HS-5 (cell line): Measurements from ENCODE around the gene ASTN2.

Source experiments
- DNase-seq: peaks from one replicate; pipeline ENCODE4 v3.0.0-alpha.2; 2012; ENCODE audit warnings: low read depth

ASTN2 gene

GRCh38 chr9:116800885-116801284 is 614.0 kb downstream of the ASTN2 start:
- DNase-seq = no peak

GRCh38 chr9:116800074-116800473 is 614.8 kb downstream of the ASTN2 start:
- no peak for DNase-seq

GRCh38 chr9:116798521-116798920 is 616.3 kb downstream of the ASTN2 start:
- DNase-seq = no peak

GRCh38 chr9:116797276-116797675 is 617.6 kb downstream of the ASTN2 start:
- DNase-seq = no peak

DNA sequence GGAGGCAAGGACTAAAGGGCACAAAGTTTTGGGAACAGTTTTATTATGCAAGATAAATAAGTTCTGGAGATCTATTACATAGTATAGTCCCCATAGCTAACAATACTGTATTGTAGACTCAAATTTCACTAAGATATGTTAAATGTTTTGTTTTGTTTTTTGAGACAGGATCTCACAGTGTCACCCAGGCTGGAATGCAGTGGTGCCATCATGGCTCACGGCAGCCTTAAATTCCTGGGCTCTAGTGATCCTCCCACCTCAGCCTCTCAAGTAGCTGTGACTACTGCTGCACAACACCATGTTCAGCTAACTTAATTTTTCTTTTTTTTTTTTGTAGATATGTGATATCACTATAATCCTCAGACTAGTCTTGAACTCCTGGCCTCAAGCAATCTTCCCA is 618.2 kb downstream of the ASTN2 start:
- DNase-seq = no peak

GRCh38 chr9:116795821-116796220 is 619.0 kb downstream of the ASTN2 start:
- no peak for DNase-seq

DNA sequence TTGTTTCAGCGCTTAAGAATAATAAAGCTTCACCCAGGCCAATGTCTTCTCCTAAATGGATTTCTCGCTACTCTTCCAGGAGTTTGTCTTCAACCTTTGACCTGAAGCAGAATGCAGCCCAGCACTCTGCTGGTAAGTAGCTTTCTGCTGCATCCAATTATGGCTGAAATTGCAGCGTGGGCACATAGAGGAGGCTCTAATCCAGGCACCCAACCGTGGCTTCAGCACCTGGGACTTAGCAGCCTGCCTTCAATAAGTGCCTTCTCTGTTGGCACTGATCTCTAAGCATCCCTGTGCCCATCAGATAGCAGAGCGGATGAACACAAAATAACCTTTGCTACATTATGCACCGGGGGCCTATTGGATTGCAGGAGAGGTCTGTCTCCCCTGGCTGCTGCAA is 622.6 kb downstream of the ASTN2 start:
- DNase-seq = no peak

DNA sequence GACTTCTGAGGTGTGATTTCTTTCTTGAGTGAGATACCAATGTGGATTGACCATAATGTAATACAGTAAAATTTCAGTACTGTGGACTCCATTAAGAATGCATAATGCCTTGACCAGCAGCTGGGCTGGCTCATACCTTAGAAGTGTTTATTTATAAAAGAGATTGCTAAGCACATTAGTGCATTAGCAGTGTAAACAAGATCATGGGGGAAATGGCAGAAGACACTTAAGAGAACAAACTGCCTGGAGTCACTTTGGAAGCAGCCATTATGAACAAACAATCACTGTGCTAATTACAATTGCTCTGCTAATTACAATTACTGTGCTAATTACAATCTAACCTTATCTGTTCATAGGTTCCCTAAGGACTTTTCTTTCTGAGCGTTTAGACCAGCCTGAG is 623.5 kb downstream of the ASTN2 start:
- DNase-seq = no peak

- no peak for DNase-seq
Measured at GRCh38 chr9:116789081-116789480, 625.8 kb downstream of the ASTN2 start.

DNA sequence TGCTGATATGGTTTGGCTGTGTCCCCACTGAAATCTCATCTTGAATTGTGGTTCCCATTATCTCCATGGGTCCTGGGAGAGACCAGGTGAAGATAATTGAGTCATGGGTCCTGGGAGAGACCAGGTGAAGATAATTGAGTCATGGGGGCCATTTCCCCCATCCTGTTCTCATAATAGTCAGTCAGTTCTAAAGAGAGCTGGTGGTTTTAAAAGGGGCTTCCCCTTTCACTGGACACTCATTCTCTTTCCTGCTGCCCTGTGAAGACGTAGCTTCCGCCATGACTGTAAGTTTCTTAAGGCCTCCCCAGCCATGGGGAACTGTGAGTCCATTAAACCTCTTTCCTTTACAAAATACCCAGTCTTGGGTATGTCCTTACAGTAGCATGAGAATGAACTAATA is 628.1 kb downstream of the ASTN2 start:
- DNase-seq = no peak

- no peak for DNase-seq
Measured at GRCh38 chr9:116777116-116777515, 637.7 kb downstream of the ASTN2 start.

- DNase-seq = no peak
Measured at GRCh38 chr9:116774421-116775180, 640.3 kb downstream of the ASTN2 start.

DNA sequence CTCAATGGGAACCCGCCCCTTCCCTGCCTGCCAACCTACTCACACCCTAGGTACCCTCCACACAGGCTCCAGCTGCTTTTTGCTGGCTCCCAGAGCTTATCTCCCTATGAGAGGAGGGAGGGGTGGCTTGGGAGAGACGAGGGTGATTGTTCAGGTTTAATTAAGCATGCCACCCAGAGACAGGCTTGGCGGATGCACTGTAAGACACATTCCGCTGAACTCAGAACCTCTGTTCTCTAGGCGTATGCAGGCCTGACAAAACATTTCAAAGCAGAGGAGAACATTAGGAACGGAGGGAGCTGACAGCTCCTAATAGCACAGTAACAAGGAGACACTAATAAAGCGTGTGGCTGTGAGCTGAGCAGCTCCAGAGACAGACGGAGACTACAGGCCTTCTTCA is 647.6 kb downstream of the ASTN2 start:
- no peak for DNase-seq

GRCh38 chr9:116765011-116765410 is 649.8 kb downstream of the ASTN2 start:
- no peak for DNase-seq

DNA sequence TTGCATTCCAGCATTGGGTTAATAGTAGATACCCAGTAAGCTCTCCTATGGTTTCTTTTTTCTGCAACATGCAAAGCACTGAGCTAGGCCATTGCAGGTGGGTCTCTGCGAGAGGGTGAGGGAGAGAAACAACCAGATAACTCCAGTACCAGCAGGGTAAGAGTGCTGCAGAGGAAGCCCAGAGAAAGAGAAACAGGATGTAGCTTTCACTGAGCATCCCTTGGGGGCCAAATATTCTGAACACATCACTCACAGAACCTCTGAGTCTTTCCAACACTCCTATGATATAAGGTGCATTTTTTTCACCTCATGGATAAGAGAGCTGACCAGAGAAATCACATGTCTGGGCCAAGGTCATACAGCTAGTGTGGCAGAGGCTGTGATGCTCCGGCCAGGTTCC is 651.1 kb downstream of the ASTN2 start:
- no peak for DNase-seq

DNA sequence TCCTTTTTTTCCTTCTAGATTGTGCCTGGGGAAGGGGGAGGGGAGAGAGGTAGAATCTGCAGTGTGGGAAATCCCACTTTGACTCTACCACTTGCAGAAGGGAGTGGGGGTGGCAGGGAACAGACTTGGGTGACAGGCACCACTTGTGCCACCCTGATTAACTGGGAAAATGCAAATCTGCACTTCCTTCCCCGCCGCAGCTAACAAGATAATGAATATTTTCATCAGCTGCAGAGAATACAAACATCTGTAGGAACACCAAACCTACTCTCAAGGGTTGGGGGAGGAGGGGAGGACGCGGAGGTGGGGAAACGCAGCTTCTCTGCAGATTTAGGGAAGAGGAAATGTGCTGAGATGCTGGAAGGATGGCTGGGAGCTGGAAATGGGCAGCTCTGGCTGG is 654.2 kb downstream of the ASTN2 start:
- DNase-seq = no peak

DNA sequence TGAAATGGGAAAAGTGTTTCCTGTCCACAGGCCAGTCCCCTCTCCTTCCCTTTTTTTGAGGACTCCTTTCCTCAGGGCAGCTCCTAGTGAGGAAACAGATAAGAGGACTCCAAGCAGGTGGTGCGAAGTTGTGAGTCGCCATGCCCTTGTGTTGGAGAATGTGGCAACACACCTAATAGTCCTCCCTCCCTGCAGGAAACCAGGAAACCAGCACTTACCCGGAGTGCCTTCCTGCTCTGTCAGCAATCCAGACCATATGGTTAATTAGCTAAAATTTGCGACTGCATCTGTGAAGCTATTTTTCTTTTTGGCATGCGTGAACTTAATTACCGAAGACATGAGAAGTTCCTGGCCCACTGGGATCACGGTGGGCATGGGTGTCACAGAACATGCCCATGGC is 657.8 kb downstream of the ASTN2 start:
- no peak for DNase-seq

DNA sequence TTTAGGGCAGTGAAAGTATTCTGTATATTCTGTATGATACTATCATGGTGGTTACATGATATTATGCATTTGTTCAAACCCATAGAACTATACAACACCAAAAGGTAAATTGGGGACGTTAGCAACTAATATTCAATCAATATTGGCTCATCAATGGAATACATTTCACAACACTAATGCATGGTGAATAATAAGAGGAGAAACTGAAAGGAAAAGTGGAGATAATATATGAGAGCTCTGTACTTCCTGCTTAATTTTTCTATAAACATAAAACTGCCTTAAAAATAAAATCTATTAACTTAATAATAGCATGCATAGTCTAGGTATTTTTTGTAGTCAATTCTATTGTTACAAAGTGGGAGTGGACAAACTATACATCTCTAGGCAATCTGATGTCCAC is 661.5 kb downstream of the ASTN2 start:
- no peak for DNase-seq

DNA sequence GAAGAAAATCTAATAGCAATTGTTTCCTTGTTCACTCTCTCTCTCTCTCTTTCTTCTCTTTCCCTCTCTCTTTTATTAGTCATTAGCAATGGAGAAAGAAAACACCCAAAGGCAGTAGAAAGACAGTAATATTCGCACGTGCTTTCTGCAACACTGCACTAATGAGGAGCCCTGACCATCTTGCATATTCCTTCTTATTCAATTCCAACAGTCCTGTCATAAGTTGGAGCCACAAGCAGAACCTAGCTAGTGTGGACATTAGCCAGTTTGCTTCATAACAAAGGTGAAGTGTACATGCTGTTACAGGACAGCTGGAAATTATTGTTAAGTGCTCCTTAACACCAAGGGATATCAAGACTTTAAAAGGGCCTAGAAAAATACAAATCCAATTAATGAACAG is 664.3 kb downstream of the ASTN2 start:
- DNase-seq = no peak

GRCh38 chr9:116749772-116750171 is 665.1 kb downstream of the ASTN2 start:
- DNase-seq = no peak

DNA sequence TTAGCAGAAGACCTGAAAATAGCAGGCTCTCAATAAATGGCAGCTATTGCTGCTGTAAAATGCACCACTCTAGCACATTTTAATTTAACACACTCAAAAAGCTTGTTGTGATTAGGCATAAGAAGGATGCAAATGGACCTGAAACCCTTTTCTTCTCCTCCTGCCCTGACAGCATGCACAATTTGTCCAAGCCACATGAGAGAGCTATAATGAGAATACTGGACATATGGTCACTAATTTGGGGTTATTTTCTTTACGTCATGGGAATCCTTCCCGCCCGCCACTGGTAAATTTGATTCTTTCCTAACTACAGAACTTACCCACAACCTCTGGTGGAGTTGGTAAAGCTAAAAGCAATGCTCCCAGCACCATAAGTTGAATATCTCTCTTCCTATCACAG is 665.7 kb downstream of the ASTN2 start:
- DNase-seq = no peak

- no peak for DNase-seq
Measured at GRCh38 chr9:116741742-116742141, 673.1 kb downstream of the ASTN2 start.

- no peak for DNase-seq
Measured at GRCh38 chr9:116741086-116741740, 673.6 kb downstream of the ASTN2 start.

DNA sequence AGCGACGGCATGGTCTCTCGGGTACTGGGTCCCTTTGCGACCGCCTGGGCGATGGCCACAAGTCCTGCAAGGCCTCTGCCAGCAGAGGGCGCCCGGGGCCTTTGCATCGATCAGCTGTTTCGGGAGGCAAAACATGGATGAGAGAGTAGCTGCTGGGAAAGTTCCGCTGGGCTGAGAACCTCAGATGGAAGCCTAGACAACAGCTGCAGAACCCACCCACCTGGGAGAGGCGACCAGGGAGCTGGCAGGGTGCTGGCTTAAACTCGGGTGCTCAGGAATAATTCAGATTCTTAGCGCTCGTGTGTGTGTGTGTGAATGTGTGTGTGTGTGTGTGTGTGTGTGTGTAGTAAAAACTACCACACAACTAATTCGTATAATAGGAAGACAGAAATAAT is 677.7 kb downstream of the ASTN2 start:
- DNase-seq = no peak
